GM21717 (cell line): ENCODE data around the gene MOAP1.
"Not testable (repeated sequence)": the region's sequence is repeated elsewhere in the genome, so short reads cannot be mapped to it uniquely, and the experiment has no call there.

ENCODE experiments used
- ATAC-seq: cut with Tn5 transposase; IDR thresholded peaks from one replicate; pipeline ENCODE4 v1.9.1; 2021; ENCODE audit warnings: mild to moderate bottlenecking, moderate library complexity; ENCODE audit not compliant: unreplicated experiment

Gene MOAP1

GRCh38 chr14:93150227-93151208 lies 34.2 kb downstream of the MOAP1 start:
- ATAC-seq = no peak

- no peak for ATAC-seq
Measured at GRCh38 chr14:93148979-93149378, 35.7 kb downstream of the MOAP1 start.

GRCh38 chr14:93146119-93146518 lies 38.6 kb downstream of the MOAP1 start:
- ATAC-seq = no peak

GRCh38 chr14:93142854-93143652 lies 41.6 kb downstream of the MOAP1 start:
- no peak for ATAC-seq

- no peak for ATAC-seq
Measured at GRCh38 chr14:93137864-93138263, 46.8 kb downstream of the MOAP1 start.

- not testable (repeated sequence) for ATAC-seq
Measured at GRCh38 chr14:93136508-93136907, 48.2 kb downstream of the MOAP1 start.

- ATAC-seq = no peak
Measured at GRCh38 chr14:93136009-93136408, 48.7 kb downstream of the MOAP1 start.

- no peak for ATAC-seq
Measured at GRCh38 chr14:93135399-93135798, 49.3 kb downstream of the MOAP1 start.

- ATAC-seq = no peak
Measured at GRCh38 chr14:93133464-93133863, 51.2 kb downstream of the MOAP1 start.

GRCh38 chr14:93132472-93133065 lies 52.1 kb downstream of the MOAP1 start:
- no peak for ATAC-seq
